ENCODE results near the gene MAN1C1. TPM values are rescaled to one million over a fixed set of nuclear protein-coding genes. Genes with fewer than 3 reads are reported as not detected.
"Not testable (repeated sequence)": the region's sequence is repeated elsewhere in the genome, so short reads cannot be mapped to it uniquely, and the experiment has no call there.

The MAN1C1 gene
- total RNA-seq, 1 experiment from 2014 or later = 0.26 TPM

DNA sequence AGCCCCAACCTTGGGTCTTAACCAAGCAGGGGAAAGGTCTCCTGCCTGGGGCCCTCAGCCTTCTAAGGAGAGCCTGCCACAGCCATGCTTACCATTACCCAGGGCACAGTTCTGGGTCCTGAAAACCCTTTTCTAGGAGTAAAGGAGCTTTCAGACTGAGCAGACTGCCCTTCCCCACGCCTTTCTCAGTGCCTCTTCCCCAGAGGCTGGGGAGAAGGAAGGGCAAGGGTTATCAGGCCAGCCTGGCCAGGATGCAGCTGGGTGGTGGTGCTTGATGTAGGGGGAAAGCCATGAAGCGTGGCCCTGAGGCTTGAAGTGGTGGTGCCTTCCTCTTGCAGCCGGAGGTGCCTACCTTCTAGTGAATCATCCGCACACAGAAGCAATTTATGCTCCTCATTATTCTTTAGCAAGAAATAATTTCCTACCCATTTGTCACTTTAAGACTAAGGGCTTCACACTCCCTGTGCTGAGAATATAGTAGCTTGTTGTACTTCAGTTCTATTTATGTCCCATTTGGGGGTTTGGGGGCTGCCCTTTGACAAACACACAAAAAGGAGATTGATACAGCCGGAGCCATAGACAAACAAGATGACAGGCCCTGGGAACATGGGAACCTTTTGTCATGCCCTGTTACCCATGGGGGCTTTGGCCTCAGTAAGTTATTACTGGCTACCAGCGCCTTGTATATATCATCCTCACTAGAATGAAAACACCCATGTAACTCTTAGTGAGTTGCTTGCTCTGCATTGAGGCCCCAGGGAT, 40.7 kb downstream of the MAN1C1 start:
- no peaks in the 10 kb centered on the region for H3K9me3 ChIP-seq
- no peaks in the 10 kb centered on the region for H3K27me3 ChIP-seq
- DNase-seq = no peak
- H3K36me3 ChIP-seq = no peaks in the 10 kb centered on the region
- no peak overlapping the region for H3K4me3 ChIP-seq

DNA sequence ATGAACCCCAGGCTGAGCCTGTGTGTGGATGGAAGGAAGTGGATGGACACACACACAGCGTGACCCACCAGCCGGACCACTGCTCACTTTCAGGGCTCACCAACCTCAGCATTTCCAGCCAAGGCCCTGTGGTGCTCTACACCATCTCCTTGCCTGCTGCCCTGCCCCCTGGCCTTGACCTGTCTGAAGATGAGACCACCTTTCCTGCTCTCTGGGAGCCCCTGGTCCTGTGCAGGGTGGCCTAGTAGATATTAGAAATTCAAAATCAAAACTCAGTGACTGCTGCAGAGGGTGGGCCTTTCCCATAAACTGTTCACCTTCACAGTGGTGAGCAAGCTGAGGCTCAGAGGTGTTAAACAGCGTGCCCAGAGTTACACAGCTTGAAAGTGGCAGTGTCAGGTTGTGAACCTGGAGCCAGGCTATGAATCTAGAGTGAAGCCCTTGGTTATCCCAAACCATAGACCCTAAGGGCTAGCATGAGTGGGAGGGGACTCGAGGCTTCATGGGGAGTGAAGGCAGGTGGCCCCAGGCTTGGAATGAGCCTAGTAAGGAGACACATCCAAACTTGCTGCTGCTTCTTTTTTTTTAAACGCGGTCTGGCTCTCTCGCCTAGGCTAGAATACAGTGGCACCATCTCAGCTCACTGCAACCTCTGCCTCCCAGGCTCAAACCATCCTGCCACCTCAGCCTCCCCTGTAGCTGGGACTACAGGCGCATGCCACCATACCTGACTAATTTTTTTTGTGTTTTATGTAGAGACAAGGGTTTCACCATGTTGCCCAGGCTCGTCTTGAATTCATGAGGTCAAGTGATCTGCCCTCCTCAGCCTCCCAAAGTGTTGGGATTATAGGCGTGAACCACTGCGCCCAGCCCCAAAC, 41.5 kb downstream of the MAN1C1 start:
- no peak overlapping the region for H3K4me3 ChIP-seq
- DNase-seq = no peak
- H3K36me3 ChIP-seq = no peaks in the 10 kb centered on the region
- H3K9me3 ChIP-seq = no peaks in the 10 kb centered on the region
- no peaks in the 10 kb centered on the region for H3K27me3 ChIP-seq

DNA sequence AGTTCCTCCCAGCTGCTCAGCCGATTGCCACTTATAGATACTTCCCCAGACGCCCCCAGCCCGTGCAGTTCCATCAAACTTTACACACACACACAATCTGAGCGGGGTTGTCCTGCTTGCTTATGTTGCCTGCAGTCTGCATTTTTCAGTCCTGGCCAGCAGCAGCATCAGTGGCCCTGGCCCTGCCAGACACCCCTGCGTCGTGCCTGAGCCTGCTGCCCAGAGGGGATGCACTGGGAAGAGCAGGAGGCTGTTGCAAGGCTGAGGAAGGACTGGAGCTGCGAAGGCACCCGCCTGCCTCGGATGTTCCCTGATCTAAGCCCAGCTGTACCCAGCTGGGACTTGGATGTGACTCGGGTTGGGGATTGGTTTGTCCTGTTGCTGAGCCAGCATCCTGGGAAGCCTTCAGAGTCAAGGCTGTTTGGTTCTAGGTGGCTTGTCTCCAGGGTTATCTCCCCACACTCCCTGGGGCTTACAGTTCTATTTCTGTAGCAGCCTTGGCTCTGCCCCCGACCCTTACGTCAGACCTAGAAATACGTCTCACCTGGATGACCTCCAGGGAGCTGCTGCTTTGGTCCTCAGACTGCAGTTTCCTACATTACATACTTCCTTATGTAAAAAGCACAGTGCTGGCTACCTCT, 42.3 kb downstream of the MAN1C1 start:
- no peaks in the 10 kb centered on the region for H3K27me3 ChIP-seq
- no peaks in the 10 kb centered on the region for H3K9me3 ChIP-seq
- DNase-seq = peak; percentile 67
- no peaks in the 10 kb centered on the region for H3K36me3 ChIP-seq
- no peak overlapping the region for H3K4me3 ChIP-seq

DNA sequence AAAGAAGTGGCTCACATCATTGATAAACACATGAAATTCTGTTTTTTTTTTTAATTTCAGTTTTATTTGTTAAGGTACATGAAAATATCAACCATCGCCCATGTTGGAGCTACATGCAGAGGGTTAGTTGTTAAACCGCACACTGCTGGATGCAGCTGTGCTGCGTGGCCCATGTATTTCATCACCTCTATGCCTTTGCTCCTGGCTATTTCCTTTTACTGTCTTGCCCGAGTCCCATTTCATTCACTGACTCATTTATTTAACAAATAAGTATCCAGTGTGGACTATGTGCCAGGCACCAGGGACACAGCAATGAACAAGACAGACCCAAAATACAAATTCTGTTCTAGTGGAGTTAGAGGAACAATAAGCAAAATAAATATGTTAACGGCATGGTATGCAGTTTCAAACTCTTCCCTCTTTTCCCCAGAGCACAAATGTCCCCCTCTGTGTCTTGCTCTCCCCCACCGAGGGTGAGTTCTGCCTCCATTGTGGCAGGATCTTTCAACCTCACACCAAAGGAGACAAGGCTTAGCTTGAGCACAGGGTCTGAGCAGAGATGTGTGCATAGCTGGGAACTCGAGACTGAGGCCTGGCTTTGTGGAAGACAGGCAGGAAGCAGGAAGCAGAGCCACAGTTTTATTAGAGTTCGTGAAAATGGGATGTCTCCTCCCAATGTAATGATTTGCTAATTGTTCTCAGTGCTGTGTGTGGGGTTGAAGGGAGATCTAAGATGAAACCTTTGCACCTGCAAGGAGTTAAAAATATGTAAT, 44.6 kb downstream of the MAN1C1 start:
- DNase-seq = peak; percentile 37
- Histone ChIP-seq H3K4me3 (no peak overlapping the region), H3K9me3 (no peaks in the 10 kb centered on the region), H3K27me3 (no peaks in the 10 kb centered on the region), H3K36me3 (no peaks in the 10 kb centered on the region)

DNA sequence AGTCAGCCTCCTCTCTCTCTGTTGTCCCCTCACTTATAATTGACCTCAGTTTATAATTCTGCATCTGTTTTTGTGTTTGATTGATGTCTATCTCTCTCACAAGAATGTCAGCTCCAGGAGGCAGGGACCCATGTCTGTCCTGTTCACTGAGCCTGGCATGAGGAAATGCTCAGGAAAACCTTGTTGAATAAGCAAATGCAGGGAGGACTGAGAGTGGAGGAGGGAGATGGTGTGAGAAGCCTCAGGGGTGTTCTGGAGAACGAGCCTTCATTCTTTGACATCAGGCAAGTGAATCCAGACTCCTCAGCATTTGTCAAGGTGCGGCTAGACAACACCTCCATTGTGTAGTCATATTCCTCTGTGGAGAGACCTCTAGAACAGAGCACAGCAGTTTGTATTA, 45.5 kb downstream of the MAN1C1 start:
- Histone ChIP-seq H3K9me3 (no peaks in the 10 kb centered on the region), H3K27me3 (no peaks in the 10 kb centered on the region), H3K4me3 (no peak overlapping the region), H3K36me3 (no peaks in the 10 kb centered on the region)
- no peak for DNase-seq

DNA sequence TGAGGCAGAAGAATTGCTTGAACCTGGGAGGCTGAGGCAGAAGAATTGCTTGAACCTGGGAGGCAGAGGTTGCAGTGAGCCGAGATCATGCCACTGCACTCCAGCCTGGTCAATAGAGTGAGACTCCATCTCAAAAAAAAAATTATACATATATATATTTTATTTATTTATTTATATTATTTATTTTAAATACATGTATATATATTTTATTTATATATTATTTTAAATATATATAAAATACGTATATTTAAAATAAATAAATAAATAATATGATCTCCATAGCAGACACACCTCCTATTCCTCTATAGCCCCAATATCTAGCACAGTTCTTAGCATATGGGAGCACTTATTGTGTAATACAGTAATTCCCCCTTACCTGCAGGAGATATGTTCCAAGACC, 46.4 kb downstream of the MAN1C1 start:
- H3K27me3 ChIP-seq, H3K9me3 ChIP-seq, DNase-seq, H3K36me3 ChIP-seq, H3K4me3 ChIP-seq: not testable (repeated sequence)

DNA sequence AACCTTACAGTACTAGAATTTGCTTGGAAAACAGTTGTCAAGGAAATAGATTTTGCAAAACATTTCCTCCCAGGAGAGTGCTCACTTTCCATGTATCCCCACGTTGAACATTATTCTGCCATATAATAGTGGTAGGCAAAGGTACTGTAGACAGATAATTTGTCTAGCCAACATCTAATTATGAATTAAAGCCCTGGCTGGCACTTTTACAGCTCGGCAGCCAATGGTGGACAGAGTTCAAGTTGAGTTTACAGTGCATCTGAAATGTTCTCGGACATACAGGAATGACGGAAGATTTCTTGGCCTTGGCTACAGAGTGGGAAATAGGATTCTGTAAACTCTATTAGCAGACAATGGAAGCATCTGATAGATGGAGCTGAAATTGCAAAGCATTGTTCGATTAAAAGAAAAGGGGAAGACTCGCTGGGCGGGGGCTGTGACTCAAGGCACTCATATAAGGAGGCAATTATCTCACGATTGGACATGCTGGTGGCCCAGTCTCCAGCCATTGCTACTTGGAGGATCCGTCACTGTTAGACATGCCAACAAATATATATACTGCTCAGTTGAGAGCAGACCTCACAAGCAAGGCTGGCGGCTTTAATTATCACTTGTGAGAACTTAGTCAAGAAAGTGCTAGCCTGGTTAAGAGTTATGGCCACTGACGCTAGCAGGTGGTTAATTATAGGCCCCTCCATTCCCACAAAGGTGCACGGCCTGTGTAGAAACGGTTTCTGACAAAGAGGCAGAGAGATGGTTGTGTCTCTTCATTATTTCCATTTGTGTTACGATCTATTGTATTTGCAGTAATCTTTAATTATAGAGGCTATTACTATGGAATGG, 48.0 kb downstream of the MAN1C1 start:
- Histone ChIP-seq H3K27me3 (no peaks in the 10 kb centered on the region), H3K4me3 (no peak overlapping the region), H3K36me3 (no peaks in the 10 kb centered on the region), H3K9me3 (no peaks in the 10 kb centered on the region)
- DNase-seq = no peak

DNA sequence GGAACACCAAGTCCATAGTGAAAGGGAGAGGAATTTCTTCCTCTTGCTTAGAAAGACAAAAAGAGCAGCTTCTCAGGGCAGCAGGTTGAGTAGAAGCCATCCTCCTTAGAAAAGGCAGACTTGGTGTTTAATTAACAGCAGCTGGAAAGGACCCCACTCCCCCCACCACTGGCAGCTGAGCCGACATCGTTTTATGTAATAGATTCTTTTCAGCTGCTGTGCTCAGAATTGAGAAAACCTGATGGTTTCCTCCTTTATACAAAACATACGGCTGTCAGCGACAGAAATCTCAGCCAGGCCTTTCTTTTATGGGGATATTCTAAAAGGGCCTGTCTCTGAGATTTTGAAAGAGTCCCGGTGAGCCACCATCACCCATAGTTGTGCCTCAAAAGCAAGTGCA, 49.9 kb downstream of the MAN1C1 start:
- H3K36me3 ChIP-seq = no peaks in the 10 kb centered on the region
- H3K9me3 ChIP-seq = no peaks in the 10 kb centered on the region
- no peak for DNase-seq
- no peak overlapping the region for H3K4me3 ChIP-seq
- no peaks in the 10 kb centered on the region for H3K27me3 ChIP-seq

DNA sequence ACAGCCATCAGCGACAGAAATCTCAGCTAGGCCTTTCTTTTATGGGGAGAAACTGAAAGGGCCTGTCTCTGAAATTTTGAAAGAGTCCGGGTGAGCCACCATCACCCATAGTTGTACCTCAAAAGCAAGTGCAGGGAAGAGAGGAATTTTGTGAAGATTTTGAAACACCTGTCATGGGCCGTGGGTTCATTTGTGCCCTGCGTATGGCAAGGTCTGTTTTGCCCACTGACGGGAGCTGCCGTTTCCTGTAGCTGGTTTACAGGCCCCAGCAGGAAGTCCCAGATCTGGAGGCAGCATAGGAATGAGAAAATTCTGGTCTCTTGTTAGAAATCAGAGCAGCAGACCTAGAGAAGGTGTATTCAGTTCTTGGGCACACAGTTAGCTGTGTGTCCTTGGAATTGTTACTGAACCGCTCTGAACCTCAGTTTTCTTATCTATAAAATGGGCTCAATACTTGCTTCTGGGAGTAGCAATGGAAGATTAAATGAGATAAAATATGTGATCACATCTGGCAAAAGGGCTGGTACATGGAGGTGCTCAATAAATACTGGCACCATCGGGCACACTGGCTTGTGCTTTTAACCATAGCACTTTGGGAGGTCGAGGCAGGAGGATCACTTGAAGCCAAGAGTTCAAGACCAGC, 52.5 kb downstream of the MAN1C1 start:
- Histone ChIP-seq H3K36me3 (no peaks in the 10 kb centered on the region), H3K4me3 (no peak overlapping the region), H3K27me3 (no peaks in the 10 kb centered on the region), H3K9me3 (no peaks in the 10 kb centered on the region)
- DNase-seq = no peak

DNA sequence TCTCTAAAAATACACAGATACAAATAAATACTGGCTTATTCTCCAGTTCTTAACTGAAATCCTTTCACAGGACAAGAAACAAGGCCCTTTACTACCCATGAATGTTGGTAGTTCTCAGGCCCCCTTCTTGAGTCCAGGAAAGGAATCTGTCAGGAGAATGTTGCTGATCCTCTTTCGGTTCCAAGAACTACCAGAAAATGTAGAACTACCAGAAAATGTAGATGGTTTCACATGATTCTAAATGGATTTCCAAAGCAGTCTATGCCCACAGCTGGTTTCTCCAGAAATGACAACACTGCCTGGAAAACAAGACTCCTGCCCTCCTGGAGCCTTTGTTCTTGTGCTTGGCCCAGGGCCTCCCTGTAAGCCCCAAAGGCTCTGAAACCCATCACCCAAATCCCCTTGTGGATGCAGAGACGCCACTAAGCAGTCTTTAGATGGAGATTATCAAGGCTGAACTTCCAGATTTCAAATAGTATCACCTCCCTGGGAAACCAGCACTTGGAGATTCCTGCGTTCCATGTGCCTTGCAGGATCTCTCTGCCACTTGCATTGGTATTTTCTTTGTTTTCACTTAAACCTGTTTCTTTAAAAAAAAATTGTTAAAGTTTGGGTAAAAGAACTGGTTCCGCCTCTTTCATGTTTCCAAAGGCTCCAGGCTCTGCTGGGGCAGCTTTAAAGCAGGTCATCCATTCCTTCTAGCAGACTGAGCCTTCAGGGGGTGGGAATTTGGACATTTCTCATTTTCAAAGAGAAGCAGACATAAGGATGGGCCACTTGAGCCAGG, 53.4 kb downstream of the MAN1C1 start:
- no peak overlapping the region for H3K4me3 ChIP-seq
- H3K36me3 ChIP-seq = no peaks in the 10 kb centered on the region
- no peaks in the 10 kb centered on the region for H3K27me3 ChIP-seq
- H3K9me3 ChIP-seq = no peaks in the 10 kb centered on the region
- no peak for DNase-seq

DNA sequence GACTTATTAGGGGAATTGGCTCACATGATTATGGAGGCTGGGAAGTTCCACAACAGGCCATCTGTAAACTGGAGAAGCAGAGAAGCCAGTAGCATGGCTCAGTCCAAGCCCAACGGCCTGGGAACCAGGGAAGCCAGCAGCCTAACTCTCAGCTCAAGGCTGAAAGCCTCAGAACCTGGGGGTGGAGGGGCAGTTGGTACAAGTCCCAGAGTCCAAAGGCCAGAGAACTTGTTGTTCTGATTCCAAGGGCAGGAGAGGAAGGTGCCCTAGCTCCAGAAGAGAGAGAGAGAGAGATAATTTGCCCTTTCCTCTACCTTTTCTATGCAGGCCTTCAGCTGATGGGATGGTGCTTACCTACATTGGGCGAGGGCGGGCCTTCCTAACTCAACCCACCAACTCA, 55.3 kb downstream of the MAN1C1 start:
- Histone ChIP-seq H3K4me3 (no peak overlapping the region), H3K9me3 (no peaks in the 10 kb centered on the region), H3K36me3 (no peaks in the 10 kb centered on the region), H3K27me3 (no peaks in the 10 kb centered on the region)
- no peak for DNase-seq

DNA sequence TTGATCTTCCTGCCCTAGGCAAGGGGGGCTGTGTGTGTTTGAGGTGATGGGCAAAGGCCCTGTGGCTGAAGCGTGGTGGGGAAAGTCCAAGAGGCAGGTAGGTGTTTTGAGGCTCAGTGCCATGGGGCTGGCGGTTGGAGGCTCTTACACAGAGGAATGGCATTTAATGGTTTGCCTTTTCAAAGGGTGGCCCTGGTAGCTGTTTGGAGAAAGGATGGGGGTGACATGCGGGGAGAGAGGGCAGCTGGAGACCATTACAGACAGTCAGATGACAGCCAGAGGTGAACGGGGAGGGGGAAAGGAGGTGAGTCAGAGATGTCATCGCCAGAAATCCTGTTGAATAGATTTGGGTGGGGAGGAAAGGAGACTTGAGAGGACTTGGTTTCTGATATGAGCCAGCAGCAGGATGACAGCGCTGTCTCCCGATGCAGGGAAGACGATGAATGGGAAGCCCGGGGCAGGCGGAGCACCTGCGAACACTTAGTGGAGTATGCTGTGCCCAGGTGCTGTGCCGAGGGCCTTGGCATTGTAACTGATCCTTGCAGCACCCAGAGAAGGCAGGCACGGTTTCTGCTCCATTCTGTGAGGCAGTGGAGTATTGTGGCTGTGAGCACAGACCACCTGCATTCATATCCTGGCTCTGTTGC, 56.3 kb downstream of the MAN1C1 start:
- Histone ChIP-seq H3K36me3 (no peaks in the 10 kb centered on the region), H3K27me3 (no peaks in the 10 kb centered on the region), H3K4me3 (no peak overlapping the region), H3K9me3 (no peaks in the 10 kb centered on the region)
- DNase-seq = no peak

DNA sequence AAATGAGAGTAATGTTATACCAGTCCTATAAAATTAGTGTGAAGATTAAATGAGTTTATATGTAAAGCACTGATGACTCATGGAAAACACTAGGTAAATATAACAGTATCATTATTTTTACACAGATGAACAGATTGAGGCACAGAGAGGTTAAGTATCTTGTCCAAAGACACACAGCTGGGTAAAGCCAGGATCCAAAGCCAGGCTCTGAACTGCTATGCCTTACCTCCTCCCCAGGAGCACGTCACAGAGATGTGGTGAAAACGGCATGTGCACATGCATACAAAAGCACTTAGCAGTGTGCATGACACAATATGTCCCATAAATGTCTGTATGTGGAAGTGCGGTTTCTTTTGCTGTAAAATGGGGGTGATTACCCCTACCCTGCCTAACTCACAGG, 56.9 kb downstream of the MAN1C1 start:
- H3K27me3 ChIP-seq = no peaks in the 10 kb centered on the region
- H3K4me3 ChIP-seq = no peak overlapping the region
- no peaks in the 10 kb centered on the region for H3K36me3 ChIP-seq
- no peaks in the 10 kb centered on the region for H3K9me3 ChIP-seq
- DNase-seq = no peak

DNA sequence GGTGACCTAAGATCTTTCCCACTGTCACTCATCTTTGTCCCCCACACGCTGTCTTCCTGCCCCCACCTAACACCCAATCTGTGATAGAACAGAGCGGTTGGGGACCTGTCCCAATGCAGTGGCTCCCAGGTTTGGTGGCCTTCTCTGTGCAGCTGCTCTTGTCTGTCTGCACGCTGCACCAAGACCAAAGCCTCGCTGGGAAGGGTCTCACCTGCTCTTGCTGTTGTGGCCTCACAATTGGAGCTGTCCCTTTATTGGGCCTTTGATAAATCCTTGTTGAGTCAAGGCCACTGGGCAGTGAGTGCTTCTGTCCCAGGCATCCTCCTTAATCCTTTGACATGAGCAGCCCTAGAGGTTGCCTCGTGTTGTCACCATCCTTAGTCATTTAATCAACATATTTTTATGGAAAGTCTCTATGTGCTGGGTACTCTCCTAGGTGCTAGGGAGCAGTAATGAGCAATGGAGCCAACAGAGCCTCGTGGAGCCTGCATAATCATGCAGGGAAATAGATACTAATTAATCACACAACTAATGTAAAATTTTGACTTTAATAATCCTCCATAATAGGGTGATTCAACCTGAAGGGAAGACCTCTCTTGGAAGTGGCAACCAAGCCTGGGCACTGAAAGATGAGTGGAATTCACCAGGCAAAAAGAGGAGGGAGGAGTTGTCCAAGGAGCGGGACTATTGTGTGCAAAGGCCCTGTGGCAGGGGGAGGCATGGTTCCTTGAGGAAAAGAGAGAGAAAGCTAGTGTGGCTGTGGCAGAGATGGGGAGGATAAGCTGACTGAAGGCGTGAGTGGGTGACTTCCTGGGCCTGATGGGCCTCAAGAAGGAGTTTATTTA, 57.6 kb downstream of the MAN1C1 start:
- Histone ChIP-seq H3K27me3 (0 out of 2 replicates have a peak, but pooled peaks cover 2% of the 10 kb centered on the region), H3K4me3 (no peak overlapping the region), H3K36me3 (no peaks in the 10 kb centered on the region), H3K9me3 (no peaks in the 10 kb centered on the region)
- DNase-seq = no peak

All from MG63 (cell line).